ENCODE results near the gene EMCN.
"Not testable (repeated sequence)": the region's sequence is repeated elsewhere in the genome, so short reads cannot be mapped to it uniquely, and the experiment has no call there.

The EMCN gene

GRCh38 chr4:100540131-100540530 lies 22.3 kb upstream of the EMCN start:
- no peak for TF ChIP-seq GABPA (IDR thresholded peaks at IDR 0.05; ENCODE audit: low read depth)
- no peak for TF ChIP-seq SPI1 (IDR thresholded peaks at IDR 0.05; ENCODE audit: borderline replicate concordance, low read depth)
- no peak for TF ChIP-seq REST (IDR thresholded peaks at IDR 0.05; ENCODE audit: insufficient replicate concordance, low read depth)
- no peak for TF ChIP-seq POLR2AphosphoS5 (IDR thresholded peaks at IDR 0.05; ENCODE audit: low read depth)
- TF ChIP-seq CTCF (IDR thresholded peaks at IDR 0.05; ENCODE audit: insufficient read depth, low read length) = no peak

GRCh38 chr4:100539706-100540105 lies 21.9 kb upstream of the EMCN start:
- H3K4me3 ChIP-seq (replicated peaks; ENCODE audit: insufficient read depth, low read length) = no peak overlapping the region
- no peaks in the 10 kb centered on the region for H3K27me3 ChIP-seq (ENCODE audit: insufficient read depth, poor library complexity, severe bottlenecking)
- DNase-seq (ENCODE audit: low read depth in 1 of 2, low spot score in 1 of 2) = peak in 1 of 2 experiments; percentile 76
- 0 out of 2 replicates have a peak overlapping the region, but pooled peaks have one; percentile 3 for H3K27ac ChIP-seq (replicated peaks)
- TF ChIP-seq CTCF (IDR thresholded peaks at IDR 0.05; ENCODE audit: insufficient read depth, low read length) (no peak), GABPA (IDR thresholded peaks at IDR 0.05; ENCODE audit: low read depth) (peak; percentile 22; the same call in 1 of the 2 replicates), POLR2AphosphoS5 (IDR thresholded peaks at IDR 0.05; ENCODE audit: low read depth) (peak; percentile 93), SPI1 (IDR thresholded peaks at IDR 0.05; ENCODE audit: borderline replicate concordance, low read depth) (peak; percentile 44; the same call in 1 of the 2 replicates), REST (IDR thresholded peaks at IDR 0.05; ENCODE audit: insufficient replicate concordance, low read depth) (no peak)

More at GRCh38 chr4:100540131-100540530, 22.3 kb upstream of the EMCN start:
- no peak for DNase-seq (ENCODE audit: low read depth in 1 of 2, low spot score in 1 of 2)
- 0 out of 2 replicates have a peak overlapping the region, but pooled peaks have one; percentile 3 for H3K27ac ChIP-seq (replicated peaks)
- no peak overlapping the region for H3K4me3 ChIP-seq (replicated peaks; ENCODE audit: insufficient read depth, low read length)
- H3K27me3 ChIP-seq (ENCODE audit: insufficient read depth, poor library complexity, severe bottlenecking) = no peaks in the 10 kb centered on the region

GRCh38 chr4:100533741-100534140 lies 15.9 kb upstream of the EMCN start:
- DNase-seq (ENCODE audit: low read depth in 1 of 2, low spot score in 1 of 2) = no peak
- TF ChIP-seq CTCF (IDR thresholded peaks at IDR 0.05; ENCODE audit: insufficient read depth, low read length) = no peak
- no peak for TF ChIP-seq SPI1 (IDR thresholded peaks at IDR 0.05; ENCODE audit: borderline replicate concordance, low read depth)
- no peak for TF ChIP-seq REST (IDR thresholded peaks at IDR 0.05; ENCODE audit: insufficient replicate concordance, low read depth)
- TF ChIP-seq POLR2AphosphoS5 (IDR thresholded peaks at IDR 0.05; ENCODE audit: low read depth) = no peak
- TF ChIP-seq GABPA (IDR thresholded peaks at IDR 0.05; ENCODE audit: low read depth) = no peak
- Histone ChIP-seq H3K27ac (replicated peaks) (no peak overlapping the region), H3K27me3 (ENCODE audit: insufficient read depth, poor library complexity, severe bottlenecking) (no peaks in the 10 kb centered on the region), H3K4me3 (replicated peaks; ENCODE audit: insufficient read depth, low read length) (no peak overlapping the region)

GRCh38 chr4:100530161-100530560 lies 12.3 kb upstream of the EMCN start:
- H3K27me3 ChIP-seq (ENCODE audit: insufficient read depth, poor library complexity, severe bottlenecking); H3K27ac ChIP-seq (replicated peaks); H3K4me3 ChIP-seq (replicated peaks; ENCODE audit: insufficient read depth, low read length); DNase-seq (ENCODE audit: low read depth in 1 of 2, low spot score in 1 of 2): not testable (repeated sequence)

Data from HL-60 (cell line).